Measurements from ENCODE around the gene SLC22A15. TPM values are rescaled to one million over a fixed set of nuclear protein-coding genes. Genes with fewer than 3 reads are reported as not detected.

The SLC22A15 gene
- 9.8 TPM for total RNA-seq

- TF ChIP-seq POLR2AphosphoS5 (IDR thresholded peaks at IDR 0.05; ENCODE audit: insufficient read depth in 1 of 2, low read depth in 1 of 2) (peak in 1 of 2 donors; percentile 27), CTCF (IDR thresholded peaks at IDR 0.05) (no peak), POLR2A (IDR thresholded peaks at IDR 0.05) (no peak)
- intact Hi-C loops (cut with DNase I): no loop called here
- H3K4me3 ChIP-seq: peak within 1 kb of the TSS; percentile 60 to 70
- H3K9me3 ChIP-seq: no peaks in the 10 kb centered on the region
- H3K27ac ChIP-seq: peak within 1 kb of the TSS; percentile 81
- H3K27me3 ChIP-seq: no peaks in the 10 kb centered on the region
- no peak for DNase-seq (ENCODE audit: extremely low spot score in 2 of 2)
- H3K4me1 ChIP-seq: peaks cover 15% of the 10 kb centered on the region
- no peaks in the 10 kb centered on the region for H3K36me3 ChIP-seq
Measured at GRCh38 chr1:115976062-115976920, at the start of gene SLC22A15. TSS of gene SLC22A15 (plus strand) at chr1:115976513. CDS start at chr1:115976628, 115 bp downstream.

- no peak overlapping the region for H3K27ac ChIP-seq
- no peak for TF ChIP-seq CTCF (IDR thresholded peaks at IDR 0.05)
- TF ChIP-seq POLR2A (IDR thresholded peaks at IDR 0.05): no peak
- TF ChIP-seq POLR2AphosphoS5 (IDR thresholded peaks at IDR 0.05; ENCODE audit: insufficient read depth in 1 of 2, low read depth in 1 of 2): no peak
- no peaks in the 10 kb centered on the region for H3K9me3 ChIP-seq
- H3K4me3 ChIP-seq: no peak overlapping the region
- no peaks in the 10 kb centered on the region for H3K36me3 ChIP-seq
- H3K27me3 ChIP-seq: no peaks in the 10 kb centered on the region
- peaks cover 20% of the 10 kb centered on the region for H3K4me1 ChIP-seq
- no peak for DNase-seq (ENCODE audit: extremely low spot score in 2 of 2)
- intact Hi-C loops (cut with DNase I): no loop called here
Measured at GRCh38 chr1:115927971-115928370, 48.3 kb upstream of the SLC22A15 start.

DNA sequence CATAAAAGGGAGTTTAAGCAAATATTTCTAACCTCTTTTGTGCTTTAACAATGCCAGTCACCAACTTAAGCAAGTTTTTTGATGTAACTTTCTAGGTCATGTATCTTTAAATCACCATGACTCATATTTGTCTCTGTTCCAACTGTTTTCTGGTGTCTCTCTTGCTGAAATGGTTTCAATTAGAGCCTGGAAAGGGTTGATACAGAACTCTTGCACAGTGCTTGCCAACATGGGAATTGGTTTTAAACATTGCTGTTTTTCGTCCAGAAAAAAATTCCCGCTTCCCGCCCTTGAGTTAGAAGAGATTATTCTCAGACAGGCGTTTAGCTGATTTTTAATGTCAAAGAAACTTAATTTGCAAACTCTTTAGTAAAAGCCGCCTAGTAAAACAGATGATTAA, 46.4 kb upstream of the SLC22A15 start:
- Histone ChIP-seq H3K27ac (peak overlapping the region; percentile 4), H3K4me1 (peaks cover 20% of the 10 kb centered on the region), H3K9me3 (no peaks in the 10 kb centered on the region), H3K27me3 (no peaks in the 10 kb centered on the region), H3K36me3 (no peaks in the 10 kb centered on the region), H3K4me3 (no peak overlapping the region)
- intact Hi-C loops (cut with DNase I): no loop called here
- TF ChIP-seq POLR2A (IDR thresholded peaks at IDR 0.05) (no peak), POLR2AphosphoS5 (IDR thresholded peaks at IDR 0.05; ENCODE audit: insufficient read depth in 1 of 2, low read depth in 1 of 2) (peak in 1 of 2 donors; percentile 48)
- no peak for DNase-seq (ENCODE audit: extremely low spot score in 2 of 2)

GRCh38 chr1:115933625-115934024, 42.7 kb upstream of the SLC22A15 start:
- intact Hi-C loops (cut with DNase I): no loop called here
- Histone ChIP-seq H3K27me3 (no peaks in the 10 kb centered on the region), H3K36me3 (no peaks in the 10 kb centered on the region), H3K4me3 (no peak overlapping the region), H3K4me1 (peaks cover 20% of the 10 kb centered on the region), H3K27ac (no peak overlapping the region), H3K9me3 (no peaks in the 10 kb centered on the region)
- TF ChIP-seq CTCF (IDR thresholded peaks at IDR 0.05) (no peak), POLR2A (IDR thresholded peaks at IDR 0.05) (no peak), POLR2AphosphoS5 (IDR thresholded peaks at IDR 0.05; ENCODE audit: insufficient read depth in 1 of 2, low read depth in 1 of 2) (no peak)
- DNase-seq (ENCODE audit: extremely low spot score in 2 of 2): no peak

DNA sequence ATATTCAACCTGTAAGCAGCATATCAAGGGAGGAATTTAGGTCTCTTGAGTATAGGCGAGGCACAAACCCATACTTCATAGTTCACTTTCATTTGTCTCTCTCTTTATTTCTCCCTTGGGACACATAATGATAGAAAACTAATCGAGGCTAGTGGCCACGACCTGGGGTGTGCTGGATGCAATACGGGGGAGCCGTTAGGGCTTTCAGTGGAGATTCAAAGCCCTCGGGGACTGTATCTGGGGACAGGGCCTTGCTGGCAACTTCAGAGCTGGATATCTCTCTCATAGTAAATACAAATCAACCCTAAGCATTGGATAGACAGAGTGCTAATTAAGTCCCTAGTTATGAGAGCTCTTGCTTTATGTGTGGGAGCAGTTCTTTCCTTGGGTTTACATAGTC, 36.9 kb upstream of the SLC22A15 start:
- no peak overlapping the region for H3K4me3 ChIP-seq
- H3K36me3 ChIP-seq: no peaks in the 10 kb centered on the region
- TF ChIP-seq POLR2AphosphoS5 (IDR thresholded peaks at IDR 0.05; ENCODE audit: insufficient read depth in 1 of 2, low read depth in 1 of 2) (no peak), CTCF (IDR thresholded peaks at IDR 0.05) (no peak), POLR2A (IDR thresholded peaks at IDR 0.05) (no peak)
- DNase-seq (ENCODE audit: extremely low spot score in 2 of 2): no peak
- H3K4me1 ChIP-seq: no peaks in the 10 kb centered on the region
- H3K27me3 ChIP-seq: no peaks in the 10 kb centered on the region
- no peaks in the 10 kb centered on the region for H3K9me3 ChIP-seq
- intact Hi-C loops (cut with DNase I): no loop called here
- H3K27ac ChIP-seq: no peak overlapping the region
